Bronchial epithelial cell (primary cell): Measurements from ENCODE around the gene SLC25A21. TPM values are rescaled to one million over a fixed set of nuclear protein-coding genes. Genes with fewer than 3 reads are reported as not detected.

ENCODE experiments used
- DNase-seq: peaks from one replicate; pipeline ENCODE4 v3.0.0-alpha.2; 2010; ENCODE audit warnings: low read depth
- FAIRE-seq: peaks from 2 replicates; lab custom pipeline; 2011; peaks lifted over from hg19 to GRCh38; lab: Jason Lieb, UNC
- H3K27me3 ChIP-seq: 2 replicates; pipeline ENCODE4 v1.5.1; 2011; ENCODE audit warnings: low read length; ENCODE audit not compliant: control insufficient read depth, insufficient read depth
- H3K36me3 ChIP-seq: 2 replicates; pipeline ENCODE4 v1.5.1; 2011; ENCODE audit warnings: low read length; ENCODE audit not compliant: control insufficient read depth, insufficient read depth
- H3K4me3 ChIP-seq: 2 replicates; pipeline ENCODE4 v1.5.1; 2011; ENCODE audit warnings: mild to moderate bottlenecking, low read depth, low read length, control low read depth
- total RNA-seq: library from RNA; depleted of rRNA; stranded (reverse); fragments of >200 nt; gene quantifications from 2 replicates; pipeline ENCODE4 v1.2.1, GENCODE V29; 2014
- TF ChIP-seq, protein P1 (sequence below): IDR thresholded peaks from 2 replicates; pipeline ENCODE4 v1.5.1; 2011; ENCODE audit warnings: mild to moderate bottlenecking, moderate library complexity, low read length, control low read depth, inconsistent platforms; ENCODE audit not compliant: insufficient read depth, severe bottlenecking

The SLC25A21 gene
- total RNA-seq, 1 donor from 2014 or later = 0.53 TPM

DNA sequence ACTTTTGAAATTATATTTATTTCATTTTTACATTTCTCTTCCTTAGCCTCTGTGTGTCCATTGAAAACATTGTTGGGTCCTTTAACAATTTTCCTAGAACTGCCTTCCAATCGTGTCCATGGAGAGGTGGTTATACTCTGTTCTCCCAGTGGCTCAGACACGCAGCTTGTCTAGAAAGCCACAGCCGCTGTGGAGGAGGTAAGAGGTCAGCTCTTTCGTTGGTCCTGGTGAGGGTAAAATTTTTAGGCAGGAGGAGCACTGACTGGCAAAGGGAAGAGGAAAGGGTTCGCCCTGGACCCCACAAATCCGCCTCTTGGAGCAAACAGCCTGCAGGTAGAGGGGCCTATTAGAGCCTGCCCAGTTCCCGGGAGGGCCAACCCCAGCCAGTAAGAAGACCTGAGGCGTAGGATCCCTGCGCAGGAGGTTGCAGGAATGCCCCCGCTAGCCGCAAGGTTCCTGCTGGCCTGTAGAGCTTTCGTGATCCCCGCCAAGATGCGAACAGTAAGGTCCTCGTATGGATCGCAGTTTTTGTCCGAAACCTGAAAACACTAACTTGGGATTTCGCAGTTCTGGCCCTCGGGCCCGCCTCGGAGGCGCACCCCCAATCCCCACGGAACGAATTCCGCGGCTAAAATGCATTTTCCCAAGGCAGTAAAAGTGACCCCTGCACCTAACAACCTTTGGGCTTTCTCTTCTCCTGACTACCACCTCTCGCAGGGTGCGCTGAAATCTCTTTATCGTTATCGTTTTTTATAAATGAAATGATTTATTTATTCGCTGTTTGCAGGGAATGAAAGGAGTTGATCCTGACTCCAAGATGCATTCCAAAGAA is 518.2 kb downstream of the SLC25A21 start:
- Histone ChIP-seq H3K27me3 (no peaks in the 10 kb centered on the region), H3K36me3 (no peaks in the 10 kb centered on the region), H3K4me3 (no peak overlapping the region)
- TF ChIP-seq, protein P1, sequence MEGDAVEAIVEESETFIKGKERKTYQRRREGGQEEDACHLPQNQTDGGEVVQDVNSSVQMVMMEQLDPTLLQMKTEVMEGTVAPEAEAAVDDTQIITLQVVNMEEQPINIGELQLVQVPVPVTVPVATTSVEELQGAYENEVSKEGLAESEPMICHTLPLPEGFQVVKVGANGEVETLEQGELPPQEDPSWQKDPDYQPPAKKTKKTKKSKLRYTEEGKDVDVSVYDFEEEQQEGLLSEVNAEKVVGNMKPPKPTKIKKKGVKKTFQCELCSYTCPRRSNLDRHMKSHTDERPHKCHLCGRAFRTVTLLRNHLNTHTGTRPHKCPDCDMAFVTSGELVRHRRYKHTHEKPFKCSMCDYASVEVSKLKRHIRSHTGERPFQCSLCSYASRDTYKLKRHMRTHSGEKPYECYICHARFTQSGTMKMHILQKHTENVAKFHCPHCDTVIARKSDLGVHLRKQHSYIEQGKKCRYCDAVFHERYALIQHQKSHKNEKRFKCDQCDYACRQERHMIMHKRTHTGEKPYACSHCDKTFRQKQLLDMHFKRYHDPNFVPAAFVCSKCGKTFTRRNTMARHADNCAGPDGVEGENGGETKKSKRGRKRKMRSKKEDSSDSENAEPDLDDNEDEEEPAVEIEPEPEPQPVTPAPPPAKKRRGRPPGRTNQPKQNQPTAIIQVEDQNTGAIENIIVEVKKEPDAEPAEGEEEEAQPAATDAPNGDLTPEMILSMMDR = no peak
- DNase-seq (no peak), FAIRE-seq (no peak)

GRCh38 chr14:36653413-36653812 is 519.0 kb downstream of the SLC25A21 start:
- no peaks in the 10 kb centered on the region for H3K36me3 ChIP-seq
- TF ChIP-seq, protein P1 = no peak
- H3K27me3 ChIP-seq = no peaks in the 10 kb centered on the region
- no peak overlapping the region for H3K4me3 ChIP-seq
- DNase-seq (no peak), FAIRE-seq (no peak)

- TF ChIP-seq, protein P1 = no peak
Observed at GRCh38 chr14:36652542-36653201, 519.7 kb downstream of the SLC25A21 start.

DNA sequence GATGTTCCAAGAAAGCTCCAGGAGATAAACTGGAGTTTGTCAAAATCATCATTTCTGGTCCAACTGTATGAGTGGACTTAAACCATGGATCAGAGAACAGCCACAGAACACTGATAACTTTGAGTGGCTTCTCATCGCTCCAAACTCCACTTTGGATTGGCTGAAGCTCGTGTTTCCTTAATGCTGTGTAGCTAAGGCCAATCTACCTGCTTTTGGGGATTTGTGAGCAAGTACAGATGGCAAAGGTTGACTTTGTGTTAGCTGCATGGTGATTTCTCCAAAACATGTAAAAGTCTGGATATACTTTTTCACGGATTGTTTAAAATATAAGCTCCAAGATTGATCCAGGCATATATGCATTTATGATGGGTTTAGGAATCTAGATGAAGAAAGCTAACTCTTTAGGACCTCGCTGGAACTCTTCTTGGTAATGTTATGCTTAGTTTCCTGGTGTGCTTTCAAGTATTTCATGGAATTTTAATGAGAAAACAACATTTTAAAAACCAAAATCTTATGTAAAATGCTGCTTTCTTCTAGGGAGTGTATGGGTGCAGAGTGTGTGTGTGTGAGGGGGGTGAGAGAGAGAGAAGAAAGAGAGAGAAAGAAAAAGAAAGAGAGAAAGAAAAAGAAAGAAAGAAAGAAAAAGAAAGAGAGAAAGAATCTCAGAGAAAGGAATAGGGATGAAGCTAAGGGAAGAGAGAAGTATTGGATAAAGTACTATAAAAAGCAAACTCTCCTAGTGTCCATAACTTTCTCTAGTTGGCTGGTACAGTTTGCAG is 522.3 kb downstream of the SLC25A21 start:
- DNase-seq (no peak), FAIRE-seq (peak; percentile 76)
- no peaks in the 10 kb centered on the region for H3K27me3 ChIP-seq
- no peak overlapping the region for H3K4me3 ChIP-seq
- no peaks in the 10 kb centered on the region for H3K36me3 ChIP-seq
- TF ChIP-seq, protein P1 = no peak

More at GRCh38 chr14:36652542-36653201, 519.7 kb downstream of the SLC25A21 start:
- Histone ChIP-seq H3K36me3 (no peaks in the 10 kb centered on the region), H3K4me3 (no peak overlapping the region), H3K27me3 (no peaks in the 10 kb centered on the region)
- no peak for DNase-seq
- FAIRE-seq = no peak

- FAIRE-seq = peak; percentile 66
- TF ChIP-seq, protein P1 = peak; percentile 84
- peak; percentile 48 for DNase-seq
- Histone ChIP-seq H3K27me3 (no peaks in the 10 kb centered on the region), H3K4me3 (peak overlapping the region; percentile 59), H3K36me3 (no peaks in the 10 kb centered on the region)
Observed at GRCh38 chr14:36647824-36648753, 524.3 kb downstream of the SLC25A21 start.
